HG03060 (cell line): ENCODE measurements around the gene TRIM25.

ENCODE experiments used
- ATAC-seq: cut with Tn5 transposase; IDR thresholded peaks from one replicate; pipeline ENCODE4 v1.9.1; 2021; ENCODE audit warnings: low read depth, moderate number of reproducible peaks; ENCODE audit not compliant: unreplicated experiment

Gene TRIM25

GRCh38 chr17:56879280-56879679 is 34.6 kb downstream of the TRIM25 start:
- ATAC-seq: no peak

DNA sequence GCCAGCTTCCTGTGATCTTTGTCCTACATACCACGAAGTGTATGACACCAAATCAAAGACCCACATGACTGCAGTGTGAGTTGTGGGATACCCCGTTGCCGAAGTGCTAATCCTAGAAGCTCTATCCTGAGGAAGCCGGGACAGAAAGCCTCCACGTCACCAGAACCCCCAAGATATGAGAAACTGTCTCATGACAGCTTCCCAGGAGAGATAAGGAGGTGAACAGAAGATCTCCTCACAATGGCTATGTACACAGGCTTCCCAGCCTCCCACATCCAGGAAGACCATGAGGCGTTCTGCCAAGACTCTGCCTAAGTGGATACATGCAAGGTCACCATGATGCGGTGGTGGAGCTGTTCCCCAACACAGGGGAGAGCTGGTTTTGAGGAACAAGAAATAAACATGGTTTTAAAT is 37.1 kb downstream of the TRIM25 start:
- ATAC-seq: no peak

DNA sequence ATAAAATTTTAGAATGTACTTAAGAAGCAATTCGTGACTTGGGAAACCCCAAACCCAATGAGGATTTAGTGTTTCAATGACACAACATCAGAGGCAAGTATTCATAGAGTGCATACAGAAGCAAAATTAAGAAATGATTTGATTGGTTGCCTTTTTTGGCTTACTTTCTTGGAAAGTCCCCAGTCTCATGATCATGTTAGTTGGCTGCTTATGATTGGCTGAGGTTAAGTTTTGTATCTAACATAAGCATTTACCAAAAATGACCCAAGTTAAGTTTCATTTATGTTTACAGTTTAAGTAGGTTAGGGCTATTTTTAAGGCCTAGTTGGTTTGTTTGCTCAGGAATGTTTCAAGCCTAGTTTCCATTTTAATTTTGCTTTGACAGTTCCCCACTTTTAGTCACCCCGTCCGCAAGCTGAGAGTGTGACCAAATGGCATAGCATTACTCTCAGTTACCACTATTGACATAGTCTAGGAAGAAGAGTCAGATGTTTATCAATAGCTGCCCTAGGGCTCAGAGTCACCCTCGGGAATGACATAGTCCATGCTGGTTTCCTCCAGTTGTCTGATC is 43.7 kb downstream of the TRIM25 start:
- no peak for ATAC-seq

DNA sequence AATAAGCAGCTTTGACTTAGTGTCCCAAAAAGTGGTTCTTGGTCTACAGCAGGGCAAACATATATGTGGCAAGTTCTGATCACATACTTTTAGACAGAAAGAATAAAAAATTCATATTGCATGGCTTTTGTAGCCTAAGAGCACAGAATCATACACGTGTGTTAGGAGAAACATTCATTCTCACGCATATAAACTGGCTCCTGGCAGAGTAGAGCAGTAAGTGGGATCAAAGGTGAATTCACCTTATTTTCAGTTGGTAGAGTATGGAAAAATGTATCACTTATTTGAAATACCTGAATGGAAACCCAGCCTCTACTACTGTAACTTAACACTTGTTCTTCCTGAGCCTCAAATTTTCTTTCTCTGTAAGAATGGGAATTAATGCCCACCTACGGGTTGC is 45.1 kb downstream of the TRIM25 start:
- ATAC-seq: no peak

- ATAC-seq: no peak
Observed at GRCh38 chr17:56867948-56868376, 45.9 kb downstream of the TRIM25 start.

- no peak for ATAC-seq
Observed at GRCh38 chr17:56866496-56866895, 47.4 kb downstream of the TRIM25 start.

DNA sequence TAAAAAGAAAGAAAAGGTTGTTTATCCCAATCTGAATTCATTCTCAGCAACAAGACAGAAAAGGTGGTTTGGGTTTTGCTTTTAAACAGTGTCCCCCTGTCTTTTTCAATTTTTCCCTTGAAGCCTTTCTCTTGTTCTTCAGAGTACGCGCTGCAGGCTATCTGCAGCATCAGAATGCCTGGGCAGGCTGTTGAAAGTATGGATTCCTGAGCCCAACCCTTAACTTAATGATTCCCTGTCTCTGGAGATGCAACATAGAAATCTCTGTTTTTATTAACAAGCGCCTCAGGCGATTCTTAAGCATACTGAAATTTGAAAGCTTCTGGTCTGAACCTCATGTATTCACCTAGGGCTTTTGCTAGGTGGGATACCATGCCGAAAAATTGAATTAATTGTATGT is 47.8 kb downstream of the TRIM25 start:
- no peak for ATAC-seq

- no peak for ATAC-seq
Observed at GRCh38 chr17:56863974-56864373, 49.9 kb downstream of the TRIM25 start.

- ATAC-seq: no peak
Observed at GRCh38 chr17:56861899-56862298, 52.0 kb downstream of the TRIM25 start.

- ATAC-seq: no peak
Observed at GRCh38 chr17:56851008-56851407, 62.8 kb downstream of the TRIM25 start.

- no peak for ATAC-seq
Observed at GRCh38 chr17:56850591-56850990, 63.3 kb downstream of the TRIM25 start.

DNA sequence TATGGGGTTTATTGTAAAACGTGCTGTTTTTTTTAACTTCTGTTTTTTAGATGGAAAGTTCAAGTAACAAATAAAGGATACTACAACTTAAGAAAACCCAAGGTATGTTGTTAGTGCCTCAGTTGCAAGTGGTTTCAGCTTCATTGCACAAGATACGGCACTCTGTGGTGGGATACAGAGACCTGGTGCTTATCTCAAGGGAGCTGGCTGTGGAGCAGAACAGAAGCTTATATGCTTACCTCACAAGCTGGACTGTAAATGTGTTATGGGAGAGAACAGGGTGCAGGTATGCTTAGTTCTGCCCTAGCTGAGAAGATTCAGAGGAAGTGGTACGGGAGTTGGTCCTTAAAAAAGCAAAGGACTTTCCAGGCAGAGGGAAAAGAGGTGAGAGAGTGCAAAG is 64.7 kb downstream of the TRIM25 start:
- ATAC-seq: no peak

GRCh38 chr17:56847106-56847505 is 66.7 kb downstream of the TRIM25 start:
- no peak for ATAC-seq

- ATAC-seq: no peak
Observed at GRCh38 chr17:56845934-56846333, 67.9 kb downstream of the TRIM25 start.

- no peak for ATAC-seq
Observed at GRCh38 chr17:56842577-56842976, 71.3 kb downstream of the TRIM25 start.

DNA sequence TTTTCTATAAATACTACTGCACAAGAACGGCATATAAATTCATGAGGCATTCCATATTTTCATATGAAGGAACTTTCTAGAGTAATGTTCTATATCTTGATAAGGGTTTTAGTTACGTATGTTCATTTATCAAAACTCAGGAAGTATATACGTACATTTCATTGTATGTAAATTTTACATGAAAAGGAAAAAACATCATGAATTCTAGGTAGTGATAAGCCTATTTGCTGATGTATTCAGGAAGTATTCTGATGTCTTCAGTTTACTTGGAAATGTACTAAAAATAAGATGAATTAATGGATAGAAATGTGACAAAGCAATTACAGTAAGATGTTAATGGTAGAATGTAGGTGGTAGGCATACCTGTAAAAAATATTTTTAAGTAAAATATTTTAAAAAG is 75.2 kb downstream of the TRIM25 start:
- ATAC-seq: no peak
